Regular cardiac myocyte (primary cell): Measurements from ENCODE around the gene LIPT1. TPM values are rescaled to one million over a fixed set of nuclear protein-coding genes. Genes with fewer than 3 reads are reported as not detected.

Source experiments
- total RNA-seq: library from RNA; depleted of rRNA; stranded (reverse); fragments of >200 nt; gene quantifications from 2 replicates; pipeline ENCODE4 v1.2.3, GENCODE V29; 2014

Gene LIPT1
- total RNA-seq: 5.4 and 7.9 TPM in 2 replicates

GRCh38 chr2:99154643-99155536 lies at the start of gene LIPT1, which contains the start of gene TSGA10:
Gene LIPT1, plus strand, starts transcription at chr2:99154967. Its CDS starts 6,991 bp downstream, at chr2:99161958.
Gene TSGA10, minus strand, starts transcription at chr2:99154942. Its CDS starts 45,503 bp downstream, at chr2:99109439.

GRCh38 chr2:99141110-99142108 lies 13.4 kb upstream of the LIPT1 start, which contains the start of gene C2orf15:
Gene C2orf15, plus strand, starts transcription at chr2:99141707. Its CDS starts 8,852 bp downstream, at chr2:99150559.

GRCh38 chr2:99180755-99181623 lies 26.2 kb downstream of the LIPT1 start, which contains the start of the genes MITD1 and MRPL30:
Gene MITD1, minus strand, starts transcription at chr2:99181058. Its CDS starts 77 bp downstream, at chr2:99180981.
Gene MRPL30, plus strand, starts transcription at chr2:99181184. Its CDS starts 5,020 bp downstream, at chr2:99186204.

Other genes with a start within 250 kb of the LIPT1 start
- gene CRACDL, start 218.7 kb upstream of the LIPT1 start, total RNA-seq: under 0.01 TPM in 1 of 2 replicates, not detected in the other
- 0.19 and 0.28 TPM in 2 replicates for gene C2orf15, start 13.3 kb upstream of the LIPT1 start, total RNA-seq
- 0.96 and 5.1 TPM in 2 replicates for gene TSGA10, start within 50 bp of the LIPT1 start, total RNA-seq
- 18.8 and 19.4 TPM in 2 replicates for gene MITD1, start 26.1 kb downstream of the LIPT1 start, total RNA-seq
- gene MRPL30, start 26.2 kb downstream of the LIPT1 start, total RNA-seq: 32.4 TPM in 2 replicates
- not detected in 2 replicates for gene LYG2, start 100.7 kb downstream of the LIPT1 start, total RNA-seq
- 0.19 and 0.85 TPM in 2 replicates for gene LYG1, start 146.2 kb downstream of the LIPT1 start, total RNA-seq
- gene TXNDC9, start 181.4 kb downstream of the LIPT1 start, total RNA-seq: 62.0 and 89.9 TPM in 2 replicates
- 22.4 and 25.7 TPM in 2 replicates for gene EIF5B, start 182.4 kb downstream of the LIPT1 start, total RNA-seq